Brain microvascular endothelial cell (primary cell): ENCODE measurements around the gene NCOA6.

Experiments
- DNase-seq: peaks from one replicate; pipeline ENCODE4 v3.0.0-alpha.2; 2020
- H3K27ac ChIP-seq: fragments of 250-450 bp; sonication (Bioruptor Pico); 2 replicates; pipeline ENCODE4 v1.5.1; 2020; ENCODE audit warnings: mild to moderate bottlenecking, moderate library complexity
- H3K27me3 ChIP-seq: fragments of 250-450 bp; sonication (Bioruptor Pico); replicated peaks from 2 replicates; pipeline ENCODE4 v1.5.1; 2020; ENCODE audit warnings: mild to moderate bottlenecking
- H3K36me3 ChIP-seq: fragments of 250-450 bp; sonication (Bioruptor Pico); replicated peaks from 2 replicates; pipeline ENCODE4 v1.5.1; 2020; ENCODE audit warnings: mild to moderate bottlenecking
- H3K4me3 ChIP-seq: 2 replicates; pipeline ENCODE4 v1.5.1; 2011; ENCODE audit warnings: low read depth, mild to moderate bottlenecking, control low read depth, low read length, moderate library complexity
- in situ Hi-C: cut with HindIII; loops from 2 replicates; pipeline ENCODE4 v1.10.0; 2017; ENCODE audit warnings: low sequenced_read_pairs, low pct_ligation_motif_present
- TF ChIP-seq, protein P1 (sequence below): IDR thresholded peaks from 2 replicates; pipeline ENCODE4 v1.5.1; 2011; ENCODE audit warnings: low read depth, mild to moderate bottlenecking, moderate library complexity, low read length, control low read depth, inconsistent platforms; ENCODE audit errors: missing control alignments

Gene NCOA6

DNA sequence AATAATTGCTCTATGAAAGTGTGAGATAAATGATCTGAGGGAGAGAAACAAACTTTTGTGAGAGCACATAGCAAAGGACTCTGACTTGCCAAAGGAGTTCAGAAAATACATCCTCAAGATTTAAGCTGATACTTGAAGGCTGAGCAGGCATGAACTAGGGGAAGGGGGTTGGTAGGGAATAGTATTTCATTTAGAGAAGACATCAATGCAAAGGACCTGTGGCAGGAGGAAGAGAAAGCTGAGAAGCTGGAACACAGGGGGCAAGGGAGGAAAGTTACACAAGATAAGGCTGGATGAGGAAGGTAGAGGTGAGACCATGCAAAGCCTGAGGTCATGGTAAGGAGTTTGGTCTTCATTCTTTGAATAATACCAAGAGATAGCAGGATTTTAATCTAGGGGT is 50.6 kb downstream of the NCOA6 start:
- Histone ChIP-seq H3K36me3 (peaks cover 16% of the 10 kb centered on the region), H3K27ac (no peak overlapping the region), H3K27me3 (no peaks in the 10 kb centered on the region), H3K4me3 (no peak overlapping the region)
- in situ Hi-C loops = no loop called here
- TF ChIP-seq, protein P1, sequence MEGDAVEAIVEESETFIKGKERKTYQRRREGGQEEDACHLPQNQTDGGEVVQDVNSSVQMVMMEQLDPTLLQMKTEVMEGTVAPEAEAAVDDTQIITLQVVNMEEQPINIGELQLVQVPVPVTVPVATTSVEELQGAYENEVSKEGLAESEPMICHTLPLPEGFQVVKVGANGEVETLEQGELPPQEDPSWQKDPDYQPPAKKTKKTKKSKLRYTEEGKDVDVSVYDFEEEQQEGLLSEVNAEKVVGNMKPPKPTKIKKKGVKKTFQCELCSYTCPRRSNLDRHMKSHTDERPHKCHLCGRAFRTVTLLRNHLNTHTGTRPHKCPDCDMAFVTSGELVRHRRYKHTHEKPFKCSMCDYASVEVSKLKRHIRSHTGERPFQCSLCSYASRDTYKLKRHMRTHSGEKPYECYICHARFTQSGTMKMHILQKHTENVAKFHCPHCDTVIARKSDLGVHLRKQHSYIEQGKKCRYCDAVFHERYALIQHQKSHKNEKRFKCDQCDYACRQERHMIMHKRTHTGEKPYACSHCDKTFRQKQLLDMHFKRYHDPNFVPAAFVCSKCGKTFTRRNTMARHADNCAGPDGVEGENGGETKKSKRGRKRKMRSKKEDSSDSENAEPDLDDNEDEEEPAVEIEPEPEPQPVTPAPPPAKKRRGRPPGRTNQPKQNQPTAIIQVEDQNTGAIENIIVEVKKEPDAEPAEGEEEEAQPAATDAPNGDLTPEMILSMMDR = no peak
- no peak for DNase-seq

GRCh38 chr20:34774449-34774848 is 51.0 kb downstream of the NCOA6 start:
- in situ Hi-C loops = no loop called here
- Histone ChIP-seq H3K27me3 (no peaks in the 10 kb centered on the region), H3K36me3 (peaks cover 16% of the 10 kb centered on the region), H3K4me3 (no peak overlapping the region), H3K27ac (no peak overlapping the region)
- TF ChIP-seq, protein P1 = no peak
- DNase-seq = no peak

DNA sequence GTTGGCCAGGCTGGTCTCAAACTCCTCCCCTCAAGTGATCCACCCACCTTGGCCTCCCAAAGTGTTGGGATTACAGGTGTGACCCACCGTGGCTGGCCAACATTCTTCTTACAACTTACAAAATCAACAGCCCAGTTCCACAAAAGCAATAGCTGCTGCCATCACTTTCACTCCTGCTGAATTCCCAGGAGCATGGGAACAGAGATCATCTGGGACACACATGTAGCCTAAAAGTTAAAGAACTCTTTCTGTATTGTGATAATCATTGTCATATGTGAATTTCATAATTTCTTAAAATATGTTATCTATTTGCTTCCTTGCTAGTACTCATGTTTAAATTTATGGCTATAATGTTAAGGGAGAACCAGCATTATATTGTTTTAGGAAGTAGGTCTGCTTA is 51.7 kb downstream of the NCOA6 start:
- Histone ChIP-seq H3K27ac (no peak overlapping the region), H3K36me3 (peaks cover 16% of the 10 kb centered on the region), H3K27me3 (no peaks in the 10 kb centered on the region), H3K4me3 (no peak overlapping the region)
- TF ChIP-seq, protein P1 = no peak
- no peak for DNase-seq
- in situ Hi-C loops = no loop called here

DNA sequence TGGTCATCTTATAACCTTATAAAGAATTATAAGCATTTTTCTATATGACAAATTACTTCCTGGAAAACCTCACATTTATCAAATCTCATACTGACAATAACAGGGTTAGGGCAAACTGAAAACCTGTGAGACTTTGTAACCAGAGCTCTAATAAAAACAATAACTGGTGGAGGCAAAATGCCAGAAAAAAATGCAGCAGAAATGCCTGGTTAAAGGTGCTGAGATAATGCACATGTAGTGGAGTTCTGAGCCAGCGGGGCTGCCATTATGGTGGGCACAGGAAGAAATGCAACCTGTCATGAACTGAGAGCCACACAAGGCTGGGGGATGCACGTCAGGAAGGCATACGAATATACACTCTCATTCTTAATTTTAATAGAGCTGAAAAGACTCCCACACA is 53.0 kb downstream of the NCOA6 start:
- Histone ChIP-seq H3K27me3 (no peaks in the 10 kb centered on the region), H3K4me3 (no peak overlapping the region), H3K27ac (no peak overlapping the region), H3K36me3 (peaks cover 16% of the 10 kb centered on the region)
- DNase-seq = no peak
- TF ChIP-seq, protein P1 = no peak
- in situ Hi-C loops = no loop called here

GRCh38 chr20:34771680-34772081 is 53.8 kb downstream of the NCOA6 start:
- DNase-seq = no peak
- Histone ChIP-seq H3K36me3 (peaks cover 16% of the 10 kb centered on the region), H3K27ac (no peak overlapping the region)

GRCh38 chr20:34768096-34768495 is 57.4 kb downstream of the NCOA6 start:
- in situ Hi-C loops = no loop called here
- Histone ChIP-seq H3K27ac (no peak overlapping the region), H3K27me3 (no peaks in the 10 kb centered on the region), H3K4me3 (no peak overlapping the region), H3K36me3 (peaks cover 3% of the 10 kb centered on the region)
- TF ChIP-seq, protein P1 = no peak
- DNase-seq = peak; percentile 45

More at GRCh38 chr20:34771680-34772081, 53.8 kb downstream of the NCOA6 start:
- Histone ChIP-seq H3K27me3 (no peaks in the 10 kb centered on the region), H3K4me3 (no peak overlapping the region)
- in situ Hi-C loops = no loop called here
- TF ChIP-seq, protein P1 = no peak
